ENCODE data around the gene HCN3.

Gene HCN3

GRCh38 chr1:155268630-155269029 is 8.6 kb upstream of the HCN3 start:
- TF ChIP-seq ZFP30 (CRISPR knock-in tag; IDR thresholded peaks at IDR 0.05) = no peak
- no peak for TF ChIP-seq TOX (CRISPR knock-in tag; IDR thresholded peaks at IDR 0.05; ENCODE audit: borderline replicate concordance)
- TF ChIP-seq CSDC2 (CRISPR knock-in tag; IDR thresholded peaks at IDR 0.05) = no peak
- TF ChIP-seq TSHZ2 (CRISPR knock-in tag; IDR thresholded peaks at IDR 0.05) = no peak
- TF ChIP-seq OSR1 (CRISPR knock-in tag; IDR thresholded peaks at IDR 0.05) = no peak
- no peak for TF ChIP-seq RARB (CRISPR knock-in tag; IDR thresholded peaks at IDR 0.05)
- TF ChIP-seq ARNTL (CRISPR knock-in tag; IDR thresholded peaks at IDR 0.05; ENCODE audit: borderline replicate concordance, low read depth) = no peak
- TF ChIP-seq POU6F1 (CRISPR knock-in tag; IDR thresholded peaks at IDR 0.05; ENCODE audit: borderline replicate concordance, low read depth) = no peak
- TF ChIP-seq PPARA (CRISPR knock-in tag; IDR thresholded peaks at IDR 0.05; ENCODE audit: borderline replicate concordance) = no peak
- no peak for TF ChIP-seq ZNF565 (CRISPR knock-in tag; conservative IDR thresholded peaks at IDR 0.05; ENCODE audit: low read depth)
- TF ChIP-seq BACH2 (CRISPR knock-in tag; IDR thresholded peaks at IDR 0.05; ENCODE audit: borderline replicate concordance) = no peak
- TF ChIP-seq ZNF8 (CRISPR knock-in tag; IDR thresholded peaks at IDR 0.05) = no peak
- no peak for TF ChIP-seq TCF4 (CRISPR knock-in tag; IDR thresholded peaks at IDR 0.05; ENCODE audit: borderline replicate concordance)
- TF ChIP-seq GLIS3 (CRISPR knock-in tag; IDR thresholded peaks at IDR 0.05) = no peak
- TF ChIP-seq CSRNP3 (CRISPR knock-in tag; IDR thresholded peaks at IDR 0.05) = no peak
- no peak for TF ChIP-seq SNAI2 (CRISPR knock-in tag; IDR thresholded peaks at IDR 0.05)
- TF ChIP-seq PATZ1 (CRISPR knock-in tag; IDR thresholded peaks at IDR 0.05; ENCODE audit: borderline replicate concordance) = no peak
- no peak for ATAC-seq

GRCh38 chr1:155269381-155269780 is 7.9 kb upstream of the HCN3 start:
- no peak for ATAC-seq
- TF ChIP-seq RARB (CRISPR knock-in tag; IDR thresholded peaks at IDR 0.05) = no peak
- no peak for TF ChIP-seq CSRNP3 (CRISPR knock-in tag; IDR thresholded peaks at IDR 0.05)
- TF ChIP-seq ZNF8 (CRISPR knock-in tag; IDR thresholded peaks at IDR 0.05) = no peak
- no peak for TF ChIP-seq BACH2 (CRISPR knock-in tag; IDR thresholded peaks at IDR 0.05; ENCODE audit: borderline replicate concordance)
- no peak for TF ChIP-seq ZFP3 (CRISPR knock-in tag; IDR thresholded peaks at IDR 0.05)
- no peak for TF ChIP-seq TOX (CRISPR knock-in tag; IDR thresholded peaks at IDR 0.05; ENCODE audit: borderline replicate concordance)
- no peak for TF ChIP-seq TCF4 (CRISPR knock-in tag; IDR thresholded peaks at IDR 0.05; ENCODE audit: borderline replicate concordance)
- TF ChIP-seq ZFP30 (CRISPR knock-in tag; IDR thresholded peaks at IDR 0.05) = no peak
- no peak for TF ChIP-seq PATZ1 (CRISPR knock-in tag; IDR thresholded peaks at IDR 0.05; ENCODE audit: borderline replicate concordance)
- TF ChIP-seq ISL1 (CRISPR knock-in tag; IDR thresholded peaks at IDR 0.05) = no peak
- no peak for TF ChIP-seq OSR1 (CRISPR knock-in tag; IDR thresholded peaks at IDR 0.05)
- no peak for TF ChIP-seq PPARA (CRISPR knock-in tag; IDR thresholded peaks at IDR 0.05; ENCODE audit: borderline replicate concordance)
- no peak for TF ChIP-seq SNAI2 (CRISPR knock-in tag; IDR thresholded peaks at IDR 0.05)
- no peak for TF ChIP-seq ESRRG (CRISPR knock-in tag; IDR thresholded peaks at IDR 0.05)
- no peak for TF ChIP-seq ZNF565 (CRISPR knock-in tag; conservative IDR thresholded peaks at IDR 0.05; ENCODE audit: low read depth)
- TF ChIP-seq ARNTL (CRISPR knock-in tag; IDR thresholded peaks at IDR 0.05; ENCODE audit: borderline replicate concordance, low read depth) = no peak
- TF ChIP-seq CSDC2 (CRISPR knock-in tag; IDR thresholded peaks at IDR 0.05) = no peak

All from SK-N-SH treated with all-trans-retinoic acid at 6 μM for 48 hours (cell line).